SK-N-SH treated with all-trans-retinoic acid at 6 μM for 48 hours (cell line): ENCODE data around the gene SERPINH1.

Source experiments
- ATAC-seq: fragments of 200-7000 bp; cut with Tn5 transposase; 3 replicates; pipeline ENCODE4 v1.9.1; 2020; ENCODE audit warnings: mild to moderate bottlenecking, moderate library complexity
- ARNTL ChIP-seq: fragments of 450-650 bp; formaldehyde crosslinking; IDR thresholded peaks from 2 replicates; pipeline ENCODE4 v1.5.0; 2020; ENCODE audit warnings: low read depth, mild to moderate bottlenecking, moderate library complexity, borderline replicate concordance
- BACH2 ChIP-seq: fragments of 250-450 bp; sonication (Bioruptor Pico); IDR thresholded peaks from 2 replicates; pipeline ENCODE4 v1.9.0; 2021; ENCODE audit warnings: mild to moderate bottlenecking, borderline replicate concordance
- CREB5 ChIP-seq: fragments of 250-450 bp; sonication (Bioruptor Pico); IDR thresholded peaks from 2 replicates; pipeline ENCODE4 v1.5.1; 2020; ENCODE audit warnings: low read depth, mild to moderate bottlenecking, moderate library complexity
- CSDC2 ChIP-seq: fragments of 250-450 bp; sonication (Bioruptor Pico); IDR thresholded peaks from 2 replicates; pipeline ENCODE4 v1.5.0; 2020; ENCODE audit warnings: mild to moderate bottlenecking, moderate library complexity
- ESRRG ChIP-seq: fragments of 250-450 bp; sonication (Bioruptor Pico); IDR thresholded peaks from 2 replicates; pipeline ENCODE4 v1.6.1; 2021; ENCODE audit warnings: mild to moderate bottlenecking
- ISL1 ChIP-seq: fragments of 250-450 bp; sonication (Bioruptor Pico); IDR thresholded peaks from 2 replicates; pipeline ENCODE4 v2.1.2; 2022; ENCODE audit warnings: mild to moderate bottlenecking, moderate library complexity
- OSR1 ChIP-seq: fragments of 250-450 bp; sonication (Bioruptor Pico); IDR thresholded peaks from 2 replicates; pipeline ENCODE4 v1.8.0; 2022; ENCODE audit warnings: moderate library complexity, mild to moderate bottlenecking, inconsistent platforms
- RARB ChIP-seq: fragments of 250-450 bp; sonication (Bioruptor Pico); IDR thresholded peaks from 2 replicates; pipeline ENCODE4 v1.8.0; 2021; ENCODE audit warnings: mild to moderate bottlenecking, moderate library complexity
- TCF4 ChIP-seq: fragments of 250-450 bp; sonication (Bioruptor Pico); IDR thresholded peaks from 2 replicates; pipeline ENCODE4 v1.8.0; 2021; ENCODE audit warnings: mild to moderate bottlenecking, moderate library complexity, borderline replicate concordance
- TOX ChIP-seq: fragments of 250-450 bp; sonication (Bioruptor Pico); IDR thresholded peaks from 2 replicates; pipeline ENCODE4 v1.8.0; 2021; ENCODE audit warnings: mild to moderate bottlenecking, moderate library complexity, borderline replicate concordance
- TSHZ2 ChIP-seq: fragments of 250-450 bp; sonication (Bioruptor Pico); IDR thresholded peaks from 2 replicates; pipeline ENCODE4 v1.5.0; 2020; ENCODE audit warnings: mild to moderate bottlenecking, moderate library complexity
- ZC3H10 ChIP-seq: fragments of 250-450 bp; sonication (Bioruptor Pico); IDR thresholded peaks from 2 replicates; pipeline ENCODE4 v1.5.1; 2021; ENCODE audit warnings: mild to moderate bottlenecking, moderate library complexity
- ZFP30 ChIP-seq: fragments of 450-650 bp; formaldehyde crosslinking; IDR thresholded peaks from 2 replicates; pipeline ENCODE4 v1.5.0; 2022; ENCODE audit warnings: mild to moderate bottlenecking, moderate library complexity
- ZNF565 ChIP-seq: fragments of 450-650 bp; formaldehyde crosslinking; conservative IDR thresholded peaks from 2 replicates; pipeline ENCODE4 v1.5.0; 2020; ENCODE audit warnings: low read depth, mild to moderate bottlenecking, moderate library complexity
- ZNF70 ChIP-seq: fragments of 450-650 bp; formaldehyde crosslinking; IDR thresholded peaks from 2 replicates; pipeline ENCODE4 v1.5.0; 2020; ENCODE audit warnings: mild to moderate bottlenecking, moderate library complexity
- ZNF8 ChIP-seq: fragments of 450-650 bp; formaldehyde crosslinking; IDR thresholded peaks from 2 replicates; pipeline ENCODE4 v1.5.0; 2020; ENCODE audit warnings: mild to moderate bottlenecking, moderate library complexity
- TF ChIP-seq, protein P1 (sequence below): fragments of 250-450 bp; sonication (Bioruptor Pico); IDR thresholded peaks from 2 replicates; pipeline ENCODE4 v1.5.1; 2021; ENCODE audit warnings: mild to moderate bottlenecking, moderate library complexity
- TF ChIP-seq, protein P2 (sequence below): fragments of 250-450 bp; sonication (Bioruptor Pico); IDR thresholded peaks from 2 replicates; pipeline ENCODE4 v1.8.0; 2021; ENCODE audit warnings: low read depth, mild to moderate bottlenecking, moderate library complexity, borderline replicate concordance
- TF ChIP-seq, protein P3 (sequence below): fragments of 250-450 bp; sonication (Bioruptor Pico); IDR thresholded peaks from 2 replicates; pipeline ENCODE4 v1.8.0; 2020; ENCODE audit warnings: mild to moderate bottlenecking, moderate library complexity, borderline replicate concordance

The SERPINH1 gene

GRCh38 chr11:75568616-75569219, 6.7 kb downstream of the SERPINH1 start (continued):
- no peak for TF ChIP-seq BACH2 (CRISPR knock-in tag)
- TF ChIP-seq, protein P1, sequence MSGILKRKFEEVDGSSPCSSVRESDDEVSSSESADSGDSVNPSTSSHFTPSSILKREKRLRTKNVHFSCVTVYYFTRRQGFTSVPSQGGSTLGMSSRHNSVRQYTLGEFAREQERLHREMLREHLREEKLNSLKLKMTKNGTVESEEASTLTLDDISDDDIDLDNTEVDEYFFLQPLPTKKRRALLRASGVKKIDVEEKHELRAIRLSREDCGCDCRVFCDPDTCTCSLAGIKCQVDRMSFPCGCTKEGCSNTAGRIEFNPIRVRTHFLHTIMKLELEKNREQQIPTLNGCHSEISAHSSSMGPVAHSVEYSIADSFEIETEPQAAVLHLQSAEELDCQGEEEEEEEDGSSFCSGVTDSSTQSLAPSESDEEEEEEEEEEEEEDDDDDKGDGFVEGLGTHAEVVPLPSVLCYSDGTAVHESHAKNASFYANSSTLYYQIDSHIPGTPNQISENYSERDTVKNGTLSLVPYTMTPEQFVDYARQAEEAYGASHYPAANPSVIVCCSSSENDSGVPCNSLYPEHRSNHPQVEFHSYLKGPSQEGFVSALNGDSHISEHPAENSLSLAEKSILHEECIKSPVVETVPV (CRISPR knock-in tag) = no peak
- TF ChIP-seq, protein P2, sequence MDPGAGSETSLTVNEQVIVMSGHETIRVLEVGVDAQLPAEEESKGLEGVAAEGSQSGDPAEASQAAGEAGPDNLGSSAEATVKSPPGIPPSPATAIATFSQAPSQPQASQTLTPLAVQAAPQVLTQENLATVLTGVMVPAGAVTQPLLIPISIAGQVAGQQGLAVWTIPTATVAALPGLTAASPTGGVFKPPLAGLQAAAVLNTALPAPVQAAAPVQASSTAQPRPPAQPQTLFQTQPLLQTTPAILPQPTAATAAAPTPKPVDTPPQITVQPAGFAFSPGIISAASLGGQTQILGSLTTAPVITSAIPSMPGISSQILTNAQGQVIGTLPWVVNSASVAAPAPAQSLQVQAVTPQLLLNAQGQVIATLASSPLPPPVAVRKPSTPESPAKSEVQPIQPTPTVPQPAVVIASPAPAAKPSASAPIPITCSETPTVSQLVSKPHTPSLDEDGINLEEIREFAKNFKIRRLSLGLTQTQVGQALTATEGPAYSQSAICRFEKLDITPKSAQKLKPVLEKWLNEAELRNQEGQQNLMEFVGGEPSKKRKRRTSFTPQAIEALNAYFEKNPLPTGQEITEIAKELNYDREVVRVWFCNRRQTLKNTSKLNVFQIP = no peak
- TF ChIP-seq ZNF70 (CRISPR knock-in tag) = no peak
- no peak for TF ChIP-seq ZNF8 (CRISPR knock-in tag)
- TF ChIP-seq TOX = no peak
- TF ChIP-seq ISL1 (CRISPR knock-in tag) = no peak

GRCh38 chr11:75570559-75571139, 8.6 kb downstream of the SERPINH1 start:
- no peak for TF ChIP-seq ZNF565 (CRISPR knock-in tag)
- TF ChIP-seq, protein P3, sequence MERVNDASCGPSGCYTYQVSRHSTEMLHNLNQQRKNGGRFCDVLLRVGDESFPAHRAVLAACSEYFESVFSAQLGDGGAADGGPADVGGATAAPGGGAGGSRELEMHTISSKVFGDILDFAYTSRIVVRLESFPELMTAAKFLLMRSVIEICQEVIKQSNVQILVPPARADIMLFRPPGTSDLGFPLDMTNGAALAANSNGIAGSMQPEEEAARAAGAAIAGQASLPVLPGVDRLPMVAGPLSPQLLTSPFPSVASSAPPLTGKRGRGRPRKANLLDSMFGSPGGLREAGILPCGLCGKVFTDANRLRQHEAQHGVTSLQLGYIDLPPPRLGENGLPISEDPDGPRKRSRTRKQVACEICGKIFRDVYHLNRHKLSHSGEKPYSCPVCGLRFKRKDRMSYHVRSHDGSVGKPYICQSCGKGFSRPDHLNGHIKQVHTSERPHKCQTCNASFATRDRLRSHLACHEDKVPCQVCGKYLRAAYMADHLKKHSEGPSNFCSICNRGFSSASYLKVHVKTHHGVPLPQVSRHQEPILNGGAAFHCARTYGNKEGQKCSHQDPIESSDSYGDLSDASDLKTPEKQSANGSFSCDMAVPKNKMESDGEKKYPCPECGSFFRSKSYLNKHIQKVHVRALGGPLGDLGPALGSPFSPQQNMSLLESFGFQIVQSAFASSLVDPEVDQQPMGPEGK (CRISPR knock-in tag) = no peak
- no peak for TF ChIP-seq ZNF8 (CRISPR knock-in tag)
- TF ChIP-seq ZFP30 (CRISPR knock-in tag) = no peak
- TF ChIP-seq, protein P2 = no peak
- TF ChIP-seq TOX = no peak
- TF ChIP-seq ESRRG = no peak
- no peak for TF ChIP-seq CSDC2
- TF ChIP-seq CREB5 (CRISPR knock-in tag) = no peak
- no peak for TF ChIP-seq ISL1 (CRISPR knock-in tag)
- no peak for TF ChIP-seq RARB (CRISPR knock-in tag)
- no peak for TF ChIP-seq OSR1 (CRISPR knock-in tag)
- no peak for ATAC-seq

DNA sequence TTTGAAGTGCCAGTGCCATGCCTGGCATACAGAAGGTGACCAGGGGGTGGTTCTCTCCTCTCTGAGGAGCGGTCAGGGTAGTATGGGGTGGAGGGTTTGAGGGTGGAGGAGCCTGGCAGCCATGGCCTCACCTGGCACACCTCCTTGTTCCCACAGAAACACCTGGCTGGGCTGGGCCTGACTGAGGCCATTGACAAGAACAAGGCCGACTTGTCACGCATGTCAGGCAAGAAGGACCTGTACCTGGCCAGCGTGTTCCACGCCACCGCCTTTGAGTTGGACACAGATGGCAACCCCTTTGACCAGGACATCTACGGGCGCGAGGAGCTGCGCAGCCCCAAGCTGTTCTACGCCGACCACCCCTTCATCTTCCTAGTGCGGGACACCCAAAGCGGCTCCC, 9.6 kb downstream of the SERPINH1 start:
- ATAC-seq = no peak

GRCh38 chr11:75572744-75573143, 10.7 kb downstream of the SERPINH1 start:
- no peak for TF ChIP-seq ZC3H10 (CRISPR knock-in tag)
- TF ChIP-seq, protein P3 (CRISPR knock-in tag) = no peak
- TF ChIP-seq RARB (CRISPR knock-in tag) = no peak
- TF ChIP-seq TSHZ2 = no peak
- TF ChIP-seq TOX = no peak
- TF ChIP-seq ARNTL (CRISPR knock-in tag) = no peak
- no peak for TF ChIP-seq ZNF565 (CRISPR knock-in tag)
- no peak for TF ChIP-seq CSDC2
- no peak for TF ChIP-seq ISL1 (CRISPR knock-in tag)
- TF ChIP-seq ZNF70 (CRISPR knock-in tag) = no peak
- no peak for ATAC-seq

More for the DNA sequence above, 9.6 kb downstream of the SERPINH1 start:
- TF ChIP-seq CSDC2 (no peak), TCF4 (CRISPR knock-in tag) (no peak)
- TF ChIP-seq, all 23 proteins: peak for 0
